ENCODE results near the gene RPL10. TPM values are rescaled to one million over a fixed set of nuclear protein-coding genes. Genes with fewer than 3 reads are reported as not detected.

RPL10 gene
- total and polyA plus RNA-seq, 2 of the 13 experiments (the other 11 are each of a cell fraction or from before 2014, with no cell fraction given): 2,381 to 4,713 TPM

- TF ChIP-seq SIX1 (CRISPR knock-in tag; IDR thresholded peaks at IDR 0.05; ENCODE audit: borderline replicate concordance): no peak
- TF ChIP-seq RNF219 (CRISPR knock-in tag; IDR thresholded peaks at IDR 0.05): no peak
- TF ChIP-seq RBM22 (optimal IDR thresholded peaks at IDR 0.05; ENCODE audit: low read length): no peak
- TF ChIP-seq ZNF784 (CRISPR knock-in tag; IDR thresholded peaks at IDR 0.05; ENCODE audit: borderline replicate concordance): no peak
- no peak for TF ChIP-seq ZNF383 (CRISPR knock-in tag; IDR thresholded peaks at IDR 0.05; ENCODE audit: borderline replicate concordance)
- TF ChIP-seq ZNF761 (CRISPR knock-in tag; conservative IDR thresholded peaks at IDR 0.05): no peak
- no peak for TF ChIP-seq ZMYM4 (CRISPR knock-in tag; IDR thresholded peaks at IDR 0.05)
- no peak for TF ChIP-seq ZNF280B (CRISPR knock-in tag; IDR thresholded peaks at IDR 0.05; ENCODE audit: borderline replicate concordance)
- TF ChIP-seq ATF3 (CRISPR knock-in tag; IDR thresholded peaks at IDR 0.05): no peak; the same call in 1 of the 2 replicates
- TF ChIP-seq ZNF124 (CRISPR knock-in tag; IDR thresholded peaks at IDR 0.05): no peak
- TF ChIP-seq ZNF362 (CRISPR knock-in tag; IDR thresholded peaks at IDR 0.05; ENCODE audit: borderline replicate concordance): no peak
- TF ChIP-seq HNRNPUL1 (IDR thresholded peaks at IDR 0.05; ENCODE audit: low read depth, low read length): no peak
- peak; percentile 60; the same call in 1 of the 2 replicates for TF ChIP-seq THAP11 (CRISPR knock-in tag; IDR thresholded peaks at IDR 0.05)
- peak; percentile 67; the same call in 1 of the 2 replicates for TF ChIP-seq HDAC1 (CRISPR knock-in tag; IDR thresholded peaks at IDR 0.05)
- TF ChIP-seq BRF2 (CRISPR knock-in tag; IDR thresholded peaks at IDR 0.05): no peak
- TF ChIP-seq GMEB2 (CRISPR knock-in tag; IDR thresholded peaks at IDR 0.05; ENCODE audit: low read depth): no peak
- TF ChIP-seq NR2F6 (IDR thresholded peaks at IDR 0.05): no peak
- TF ChIP-seq NR2F6 (CRISPR knock-in tag; IDR thresholded peaks at IDR 0.05): no peak
- peak; percentile 70; the same call in 1 of the 2 replicates for TF ChIP-seq MYPOP (CRISPR knock-in tag; IDR thresholded peaks at IDR 0.05)
Measured at GRCh38 chrX:154371017-154371788, 27.0 kb upstream of the RPL10 start (continued).

Measured in HepG2 (cell line).